Stomach (tissue), 4 donors: Measurements from ENCODE around the gene NCKAP5.

Experiments used
- POLR2A ChIP-seq, 4 donors: fragments of 450-650 bp; IDR thresholded peaks; one replicate each; pipeline ENCODE4 v1.6.1; 2016; ENCODE audit warnings: antibody characterized with exemption in 4 of 4, control low read depth in 2 of 4, mild to moderate bottlenecking in 1 of 4, moderate library complexity in 1 of 4
- POLR2AphosphoS5 ChIP-seq, 3 donors: sonication (generic); formaldehyde crosslinking; IDR thresholded peaks; one replicate each; pipeline ENCODE4 v1.6.1; 2016; ENCODE audit warnings: antibody characterized with exemption in 3 of 3
- TF ChIP-seq, protein P1 (sequence below), 7 experiments: fragments of 450-650 bp in 4 of 7; fragments of 200-600 bp in 3 of 7; sonication (generic) in 3 of 7; IDR thresholded peaks; one replicate each; pipeline ENCODE4 v1.5.1; 2016 to 2019; ENCODE audit warnings: antibody characterized with exemption in 7 of 7, control low read depth in 2 of 7, mild to moderate bottlenecking in 1 of 7

- no peak for TF ChIP-seq POLR2A (IDR thresholded peaks at IDR 0.05)
- TF ChIP-seq POLR2AphosphoS5 (IDR thresholded peaks at IDR 0.05): no peak
- TF ChIP-seq, protein P1, sequence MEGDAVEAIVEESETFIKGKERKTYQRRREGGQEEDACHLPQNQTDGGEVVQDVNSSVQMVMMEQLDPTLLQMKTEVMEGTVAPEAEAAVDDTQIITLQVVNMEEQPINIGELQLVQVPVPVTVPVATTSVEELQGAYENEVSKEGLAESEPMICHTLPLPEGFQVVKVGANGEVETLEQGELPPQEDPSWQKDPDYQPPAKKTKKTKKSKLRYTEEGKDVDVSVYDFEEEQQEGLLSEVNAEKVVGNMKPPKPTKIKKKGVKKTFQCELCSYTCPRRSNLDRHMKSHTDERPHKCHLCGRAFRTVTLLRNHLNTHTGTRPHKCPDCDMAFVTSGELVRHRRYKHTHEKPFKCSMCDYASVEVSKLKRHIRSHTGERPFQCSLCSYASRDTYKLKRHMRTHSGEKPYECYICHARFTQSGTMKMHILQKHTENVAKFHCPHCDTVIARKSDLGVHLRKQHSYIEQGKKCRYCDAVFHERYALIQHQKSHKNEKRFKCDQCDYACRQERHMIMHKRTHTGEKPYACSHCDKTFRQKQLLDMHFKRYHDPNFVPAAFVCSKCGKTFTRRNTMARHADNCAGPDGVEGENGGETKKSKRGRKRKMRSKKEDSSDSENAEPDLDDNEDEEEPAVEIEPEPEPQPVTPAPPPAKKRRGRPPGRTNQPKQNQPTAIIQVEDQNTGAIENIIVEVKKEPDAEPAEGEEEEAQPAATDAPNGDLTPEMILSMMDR (IDR thresholded peaks at IDR 0.05): no peak
These were observed 338.3 kb downstream of the NCKAP5 start for GRCh38 chr2:133229974-133230373.
